IMR-90 (cell line): ENCODE results near the gene NXNL2. TPM values are rescaled to one million over a fixed set of nuclear protein-coding genes. Genes with fewer than 3 reads are reported as not detected.

ENCODE experiments used
- ATAC-seq: fragments of 200-7000 bp; cut with Tn5 transposase; 2 replicates; pipeline ENCODE4 v1.9.1; 2020; ENCODE audit warnings: low read depth, mild to moderate bottlenecking, moderate library complexity
- BruUV-seq: library from RNA; stranded (reverse); fragments of 400-500 nt; replicated peaks from 2 replicates; lab custom pipeline; 2021; lab: Mats Ljungman, UMichigan
- CTCF ChIA-PET: fragments of 300-600 bp; formaldehyde crosslinking; extraction: SDS; loops from one replicate; lab custom pipeline; 2021; ENCODE audit warnings: antibody characterized with exemption; lab: Yijun Ruan, JAX
- POLR2A ChIA-PET: fragments of 300-600 bp; sonication (Branson Sonifier 250); formaldehyde crosslinking; loops from one replicate; lab custom pipeline; 2022; ENCODE audit warnings: antibody characterized with exemption; ENCODE audit not compliant: unreplicated experiment; lab: Charles Lee
- DNase-seq: peaks from one replicate; pipeline ENCODE4 v3.0.0; 2013
- H2AFZ ChIP-seq: replicated peaks from 2 replicates; pipeline ENCODE3; 2013; ENCODE audit warnings: low read length, mild to moderate bottlenecking; ENCODE audit not compliant: poor library complexity
- H2AK5ac ChIP-seq: 2 replicates; pipeline ENCODE4 v1.6.1; 2013; ENCODE audit warnings: low read depth, low read length, inconsistent platforms
- H2AK9ac ChIP-seq: replicated peaks from 2 replicates; pipeline ENCODE3; 2013; ENCODE audit warnings: mild to moderate bottlenecking, low read depth, low read length, moderate library complexity; ENCODE audit not compliant: poor library complexity
- H2BK120ac ChIP-seq: 2 replicates; pipeline ENCODE4 v1.6.1; 2013; ENCODE audit warnings: low read depth, low read length, inconsistent platforms
- H2BK15ac ChIP-seq: 3 replicates; pipeline ENCODE4 v1.6.1; 2013; ENCODE audit warnings: low read depth, low read length, inconsistent platforms
- H2BK20ac ChIP-seq: 2 replicates; pipeline ENCODE4 v1.6.1; 2013; ENCODE audit warnings: low read depth, mild to moderate bottlenecking, inconsistent platforms, low read length, moderate library complexity
- H2BK5ac ChIP-seq: 2 replicates; pipeline ENCODE4 v1.6.1; 2013; ENCODE audit warnings: mild to moderate bottlenecking, low read depth, low read length, inconsistent platforms; ENCODE audit not compliant: poor library complexity, severe bottlenecking
- H3K14ac ChIP-seq: replicated peaks from 2 replicates; pipeline ENCODE4 v1.6.1; 2013; ENCODE audit warnings: low read depth, low read length, inconsistent platforms
- H3K18ac ChIP-seq: 2 replicates; pipeline ENCODE4 v1.6.1; 2013; ENCODE audit warnings: low read depth, low read length, control low read depth
- H3K23ac ChIP-seq: 2 replicates; pipeline ENCODE4 v1.6.1; 2013; ENCODE audit warnings: low read depth, low read length, inconsistent platforms
- H3K27ac ChIP-seq: 2 replicates; pipeline ENCODE4 v1.5.1; 2013; ENCODE audit warnings: mild to moderate bottlenecking, control low read depth, low read length; ENCODE audit not compliant: insufficient read depth
- H3K27me3 ChIP-seq: 2 replicates; pipeline ENCODE4 v1.6.1; 2013; ENCODE audit warnings: low read length; ENCODE audit not compliant: control insufficient read depth, insufficient read depth
- H3K36me3 ChIP-seq: 2 replicates; pipeline ENCODE4 v1.6.1; 2013; ENCODE audit warnings: low read length, mixed read lengths; ENCODE audit not compliant: control insufficient read depth, insufficient read depth
- H3K4ac ChIP-seq: 2 replicates; pipeline ENCODE4 v1.6.1; 2013; ENCODE audit warnings: low read depth, low read length, inconsistent platforms
- H3K4me1 ChIP-seq: 2 replicates; pipeline ENCODE4 v1.6.1; 2013; ENCODE audit warnings: low read length, mixed read lengths; ENCODE audit not compliant: control insufficient read depth, insufficient read depth
- H3K4me2 ChIP-seq: 2 replicates; pipeline ENCODE4 v1.6.1; 2013; ENCODE audit warnings: low read depth, mild to moderate bottlenecking, control low read depth, low read length, moderate library complexity
- H3K4me3 ChIP-seq: 2 replicates; pipeline ENCODE4 v1.5.1; 2013; ENCODE audit warnings: low read depth, mild to moderate bottlenecking, control low read depth, low read length, moderate library complexity; ENCODE audit not compliant: insufficient read depth
- H3K56ac ChIP-seq: 2 replicates; pipeline ENCODE4 v1.6.1; 2013; ENCODE audit warnings: low read length, inconsistent platforms; ENCODE audit not compliant: insufficient read depth; ENCODE audit errors: extremely low read depth
- H3K79me1 ChIP-seq, 2 experiments: 2 replicates each; pipeline ENCODE4 v1.6.1; 2013; ENCODE audit warnings: low read length in 2 of 2, inconsistent platforms in 1 of 2, low read depth in 1 of 2
- H3K9ac ChIP-seq: 2 replicates; pipeline ENCODE4 v1.6.1; 2013; ENCODE audit warnings: low read depth, low read length, control low read depth
- H3K9me1 ChIP-seq: 2 replicates; pipeline ENCODE4 v1.6.1; 2013; ENCODE audit warnings: low read length, inconsistent platforms; ENCODE audit not compliant: insufficient read depth
- H3K9me3 ChIP-seq: 2 replicates; pipeline ENCODE4 v1.6.1; 2013; ENCODE audit warnings: low read length; ENCODE audit not compliant: control insufficient read depth, insufficient read depth
- H4K20me1 ChIP-seq: 2 replicates; pipeline ENCODE4 v1.6.1; 2013; ENCODE audit warnings: low read length, inconsistent platforms; ENCODE audit not compliant: insufficient read depth
- H4K5ac ChIP-seq: 2 replicates; pipeline ENCODE4 v1.6.1; 2013; ENCODE audit warnings: mild to moderate bottlenecking, low read depth, low read length, control low read depth
- H4K8ac ChIP-seq, 2 experiments: 2 replicates each; pipeline ENCODE4 v1.6.1; 2013; ENCODE audit warnings: low read depth in 2 of 2, low read length in 2 of 2, control low read depth in 1 of 2, inconsistent platforms in 1 of 2
- H4K91ac ChIP-seq: 2 replicates; pipeline ENCODE4 v1.6.1; 2013; ENCODE audit warnings: low read depth, low read length, inconsistent platforms; ENCODE audit not compliant: insufficient read depth
- BHLHE40 ChIP-seq: fragments of 150-350 bp; IDR thresholded peaks from 2 replicates; pipeline ENCODE4 v1.6.1; 2016; ENCODE audit warnings: mild to moderate bottlenecking, low read depth, low read length
- FOS ChIP-seq: fragments of 150-350 bp; IDR thresholded peaks from 2 replicates; pipeline ENCODE4 v1.6.1; 2016; ENCODE audit warnings: low read depth, low read length
- WGBS, 2 experiments: methylation state at CpG; one replicate each; pipeline versions ENCODE4 v1.1.5 to v1.1.7; 2013; ENCODE audit warnings: missing lambda C conversion rate in 2 of 2; ENCODE audit not compliant: insufficient read length in 1 of 2; ENCODE audit errors: extremely low coverage in 2 of 2; 5-methylcytosine and 5-hydroxymethylcytosine counted together
- dilution Hi-C: fragments of 300-500 bp; cut with HindIII; formaldehyde crosslinking; loops from one replicate; pipeline ENCODE4 v1.14.3; 2018; ENCODE audit warnings: low sequenced_read_pairs; ENCODE audit not compliant: unreplicated experiment
- in situ Hi-C: fragments of 300-500 bp; cut with MboI; formaldehyde crosslinking; loops from 3 replicates; pipeline ENCODE4 v1.14.3; 2019; ENCODE audit warnings: low sequenced_read_pairs, inconsistent platforms, mixed read lengths
- intact Hi-C: fragments of 100-400 bp; cut with micrococcal nuclease; formaldehyde crosslinking; loops from 2 replicates; pipeline ENCODE4 v1.10.0; 2022
- polyA plus RNA-seq, 3 experiments: library from polyadenylated mRNA; depleted of rRNA; stranded (reverse); fragments of >200 nt; gene quantifications; 2 replicates each; pipeline ENCODE4 v1.2.3, GENCODE V29; 2012; ENCODE audit warnings: low replicate concordance in 1 of 3
- total RNA-seq: library from RNA; depleted of rRNA; stranded (reverse); fragments of >200 nt; gene quantifications from 2 replicates; pipeline ENCODE4 v1.2.3, GENCODE V29; 2012

Gene NXNL2
- total and polyA plus RNA-seq, 2 of the 4 experiments (the other 2 are of a cell fraction), result 3.2 to 6.4 TPM

- Histone ChIP-seq H4K8ac (no peak overlapping the region), H3K56ac (no peak overlapping the region), H3K79me1 (peaks cover 0 to 24% of the 10 kb centered on the region in 2 experiments; a peak in 3 of 4 replicates), H3K4me1 (peaks cover 2% of the 10 kb centered on the region; the same call in 1 of the 2 replicates), H2AK9ac (no peak overlapping the region), H4K91ac (no peak overlapping the region), H3K14ac (no peak overlapping the region), H3K27me3 (no peaks in the 10 kb centered on the region), H4K5ac (no peak overlapping the region), H4K20me1 (no peaks in the 10 kb centered on the region), H3K9me3 (peaks cover 2% of the 10 kb centered on the region; the same call in 1 of the 2 replicates), H2AFZ (no peak overlapping the region), H2BK5ac (no peak overlapping the region), H3K36me3 (no peaks in the 10 kb centered on the region), H3K18ac (no peak overlapping the region), H2BK15ac (no peak overlapping the region), H2BK20ac (no peak overlapping the region), H2AK5ac (no peak overlapping the region), H3K23ac (no peak overlapping the region), H3K4me2 (no peak overlapping the region), H3K9ac (no peak overlapping the region), H2BK120ac (no peak overlapping the region), H3K9me1 (0 out of 2 replicates have a peak, but pooled peaks cover 3% of the 10 kb centered on the region), H3K27ac (no peak overlapping the region), H3K4me3 (no peak overlapping the region), H3K4ac (no peak overlapping the region)
- TF ChIP-seq FOS (no peak), BHLHE40 (no peak)
- BruUV-seq, result no TSS peak
- dilution Hi-C loops (no loop called here), in situ Hi-C loops (loop anchor here (25.0 kb wide), 1 partner anchor 841 kb away; no protein-coding TSS in a partner anchor), intact Hi-C loops (no loop called here)
- no CpG with 5 or more reads among the region's 3 CpGs for WGBS, 2 experiments
- no peak for ATAC-seq
- no peak for DNase-seq
- ChIA-PET POLR2A (no interaction called here), CTCF (no interaction called here)
These were observed 18.4 kb downstream of the NXNL2 start for GRCh38 chr9:88553350-88553749.
